Cardiac septum (tissue), 1 donor: Measurements from ENCODE around the gene KCNK15. TPM values are rescaled to one million over a fixed set of nuclear protein-coding genes. Genes with fewer than 3 reads are reported as not detected.
"Not testable (repeated sequence)": the region's sequence is repeated elsewhere in the genome, so short reads cannot be mapped to it uniquely, and the experiment has no call there.

Experiments used
- DNase-seq: peaks from one replicate; pipeline ENCODE4 v3.0.0-alpha.2; 2020; ENCODE audit warnings: low spot score
- intact Hi-C: fragments of 100-400 bp; cut with DNase I; formaldehyde crosslinking; loops from one replicate; pipeline ENCODE4 v1.14.0; 2022
- total RNA-seq: library from RNA; stranded (reverse); fragmentation: NEBNext Ultra II Directional; extraction: Animal tissue kit (Norgen Biotek cat#: 25700); gene quantifications from one replicate; pipeline ENCODE4 v1.2.1, GENCODE V29; 2021
- donor health status: DM: no; HTN: no; CAD: no.

The KCNK15 gene
- total RNA-seq, 1 donor from 2014 or later, result 0.97 TPM

- intact Hi-C loops, result loop anchor here (5.0 kb wide), 1 partner anchor 57 kb away; no protein-coding TSS in a partner anchor
These were observed 4.6 kb downstream of the KCNK15 start for GRCh38 chr20:44750081-44750805.

DNA sequence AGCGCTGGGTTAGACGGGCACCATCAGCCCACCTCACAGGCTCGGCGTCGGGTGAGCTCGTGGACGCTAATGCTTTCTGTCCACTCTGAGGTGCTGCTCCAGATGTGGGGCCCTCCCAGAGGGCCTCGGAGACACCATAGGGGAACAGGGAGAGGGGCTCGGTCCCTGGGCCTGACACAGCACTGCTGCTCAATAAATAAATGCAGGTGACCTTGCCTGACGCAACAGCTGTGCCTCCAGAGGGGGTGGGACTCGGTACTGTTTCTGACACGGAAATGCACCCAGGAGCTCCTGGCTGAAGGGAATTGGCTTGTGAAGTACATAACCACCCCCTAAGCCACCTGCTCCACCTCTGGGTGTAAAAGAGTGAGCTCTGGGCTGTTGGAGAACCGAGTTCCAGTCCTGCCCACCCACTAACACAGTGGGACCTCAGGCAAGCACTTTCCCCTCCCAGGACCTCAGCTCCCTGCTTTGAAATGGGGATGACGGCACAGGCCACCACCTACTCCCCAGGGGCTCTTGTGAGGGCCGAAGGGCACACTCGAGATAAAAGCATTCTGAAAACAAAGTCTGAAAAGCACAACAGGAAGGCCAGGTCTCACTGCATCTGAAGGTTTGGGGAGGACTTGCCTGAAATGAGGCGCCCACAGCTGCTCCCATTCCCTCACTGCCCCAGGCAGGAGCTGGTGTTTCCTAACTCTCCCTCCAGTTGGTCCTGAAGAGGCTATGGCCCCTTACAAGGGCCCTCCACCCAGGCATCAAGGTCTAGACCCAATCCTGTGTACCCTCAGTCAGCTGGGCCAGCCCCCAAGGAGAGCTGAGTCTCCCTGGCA is 6.7 kb downstream of the KCNK15 start:
- intact Hi-C loops, result loop anchor here (5.0 kb wide), 1 partner anchor 55 kb away; no protein-coding TSS in a partner anchor
- no peak for DNase-seq

More at GRCh38 chr20:44750081-44750805, 4.6 kb downstream of the KCNK15 start:
- no peak for DNase-seq

- intact Hi-C loops, result loop anchor here (5.0 kb wide), 1 partner anchor 53 kb away; no protein-coding TSS in a partner anchor
- DNase-seq, result no peak
These were observed 8.9 kb downstream of the KCNK15 start for GRCh38 chr20:44754554-44754953.

- DNase-seq, result no peak
- intact Hi-C loops, result no loop called here
These were observed 10.5 kb downstream of the KCNK15 start for GRCh38 chr20:44756011-44756688.

- no peak for DNase-seq
- intact Hi-C loops, result no loop called here
These were observed 11.3 kb downstream of the KCNK15 start for GRCh38 chr20:44756956-44757355.

DNA sequence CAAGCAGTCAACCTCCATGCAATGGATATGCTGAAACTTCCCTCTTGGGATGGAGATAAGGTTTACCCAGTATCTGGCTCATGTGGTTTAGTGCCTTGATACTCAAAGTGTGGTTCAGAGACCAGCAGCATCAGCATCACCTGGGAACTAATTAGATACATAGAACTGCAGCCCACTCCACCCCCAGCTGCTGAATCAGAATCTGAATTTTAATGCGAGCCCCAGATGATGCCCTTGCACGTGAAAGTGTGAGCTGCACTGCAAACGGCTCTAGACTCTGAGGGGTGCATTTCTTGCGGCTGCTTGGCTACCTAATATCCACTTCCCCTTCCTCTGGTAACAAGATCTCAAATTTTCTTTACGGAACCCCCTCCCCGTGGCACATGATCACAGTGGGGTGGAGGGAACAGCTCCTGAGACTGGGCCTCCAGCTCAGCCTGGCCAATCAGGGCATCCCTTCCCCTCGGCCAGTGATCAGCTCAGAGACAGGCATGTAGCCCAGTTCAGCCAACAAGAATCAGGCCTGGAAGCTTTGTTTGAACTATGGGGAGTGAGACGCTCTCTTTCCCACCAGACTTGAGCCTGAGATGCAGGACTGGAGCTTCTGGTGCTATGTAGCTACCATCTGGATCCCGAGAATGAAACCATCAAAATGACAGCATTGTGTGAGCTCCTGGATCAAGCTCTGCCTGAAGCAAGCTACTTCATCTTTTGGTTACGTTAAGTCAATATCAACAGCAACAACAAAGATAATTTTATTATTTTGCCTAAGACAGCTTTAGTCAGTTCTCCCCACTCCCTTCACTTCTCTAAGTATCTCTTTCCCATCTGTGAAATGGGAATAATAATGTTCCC is 12.8 kb downstream of the KCNK15 start:
- no peak for DNase-seq
- intact Hi-C loops, result no loop called here

- intact Hi-C loops, result no loop called here
- DNase-seq, result no peak
These were observed 13.9 kb downstream of the KCNK15 start for GRCh38 chr20:44759595-44759994.

- intact Hi-C loops, result no loop called here
- DNase-seq, result no peak
These were observed 15.8 kb downstream of the KCNK15 start for GRCh38 chr20:44761423-44761822.

GRCh38 chr20:44762466-44763140 is 16.9 kb downstream of the KCNK15 start:
- no peak for DNase-seq
- intact Hi-C loops, result no loop called here

DNA sequence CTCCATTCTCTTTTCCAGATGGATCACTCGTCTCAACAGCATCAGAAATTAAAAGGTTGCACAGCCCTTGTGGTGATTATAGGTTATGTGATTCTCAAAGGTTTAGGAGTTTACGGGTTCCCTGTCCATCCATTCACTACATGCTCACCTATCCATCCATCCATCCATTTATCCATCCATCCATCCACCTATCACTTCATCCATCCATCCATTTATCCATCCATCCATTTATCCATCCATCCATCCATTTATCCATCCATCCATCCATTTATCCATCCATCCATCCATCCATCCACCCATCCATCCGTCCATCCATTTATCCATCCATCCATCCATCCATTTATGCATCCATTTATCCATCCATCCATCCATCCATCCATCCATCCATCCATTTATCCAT is 18.1 kb downstream of the KCNK15 start:
- intact Hi-C loops, DNase-seq: not testable (repeated sequence)

DNA sequence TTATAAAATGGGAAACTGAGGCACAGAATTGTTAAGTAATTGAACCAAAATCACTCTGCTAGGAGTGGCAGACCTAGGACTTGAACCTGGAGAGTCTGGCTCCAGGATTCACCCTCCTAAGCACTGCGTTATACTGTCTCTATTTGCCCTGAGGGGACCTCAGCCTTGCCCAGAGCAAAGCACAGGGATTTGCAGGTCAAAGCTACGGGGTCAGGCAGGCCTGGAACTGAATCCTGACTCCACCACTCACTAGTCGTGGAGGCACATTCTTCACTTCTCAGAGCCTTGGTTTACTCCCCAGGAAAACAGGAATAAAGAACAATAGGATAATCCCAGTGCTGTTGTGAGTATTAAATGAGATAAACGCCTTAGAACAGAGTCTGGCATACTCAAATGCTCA is 19.4 kb downstream of the KCNK15 start:
- no peak for DNase-seq
- intact Hi-C loops, result no loop called here

DNA sequence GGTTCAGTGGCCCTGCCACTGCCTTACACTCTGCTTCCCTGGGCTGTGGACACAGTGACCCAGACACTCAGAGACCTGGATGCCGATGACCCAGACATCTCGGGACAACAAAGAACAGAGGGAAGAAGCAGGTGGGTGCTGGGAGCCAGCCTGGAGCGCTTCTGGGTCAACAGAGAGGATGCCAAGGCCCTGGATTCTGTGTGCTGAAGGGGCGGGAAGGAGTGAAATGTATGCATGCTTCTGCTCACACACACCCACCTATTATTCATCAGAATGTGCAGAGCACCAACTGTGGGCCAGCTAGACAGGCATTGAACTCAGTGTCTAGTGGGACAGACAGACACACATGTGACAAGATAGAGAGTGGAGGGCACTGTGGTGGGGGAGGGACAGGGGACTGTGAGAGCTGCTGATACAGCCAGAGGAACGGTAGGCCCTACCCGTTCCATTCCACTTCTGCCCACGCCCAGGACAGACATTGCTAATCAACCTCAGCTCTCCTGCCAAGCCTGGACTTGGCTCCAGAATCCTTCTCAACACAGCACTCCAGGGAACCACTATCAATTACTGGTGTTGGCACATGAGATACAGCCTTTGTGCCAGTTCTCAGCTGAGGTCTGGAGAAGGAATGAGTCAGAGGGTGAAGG is 20.2 kb downstream of the KCNK15 start:
- DNase-seq, result no peak
- intact Hi-C loops, result no loop called here

- DNase-seq, result no peak
- intact Hi-C loops, result no loop called here
These were observed 22.6 kb downstream of the KCNK15 start for GRCh38 chr20:44768256-44768655.

DNA sequence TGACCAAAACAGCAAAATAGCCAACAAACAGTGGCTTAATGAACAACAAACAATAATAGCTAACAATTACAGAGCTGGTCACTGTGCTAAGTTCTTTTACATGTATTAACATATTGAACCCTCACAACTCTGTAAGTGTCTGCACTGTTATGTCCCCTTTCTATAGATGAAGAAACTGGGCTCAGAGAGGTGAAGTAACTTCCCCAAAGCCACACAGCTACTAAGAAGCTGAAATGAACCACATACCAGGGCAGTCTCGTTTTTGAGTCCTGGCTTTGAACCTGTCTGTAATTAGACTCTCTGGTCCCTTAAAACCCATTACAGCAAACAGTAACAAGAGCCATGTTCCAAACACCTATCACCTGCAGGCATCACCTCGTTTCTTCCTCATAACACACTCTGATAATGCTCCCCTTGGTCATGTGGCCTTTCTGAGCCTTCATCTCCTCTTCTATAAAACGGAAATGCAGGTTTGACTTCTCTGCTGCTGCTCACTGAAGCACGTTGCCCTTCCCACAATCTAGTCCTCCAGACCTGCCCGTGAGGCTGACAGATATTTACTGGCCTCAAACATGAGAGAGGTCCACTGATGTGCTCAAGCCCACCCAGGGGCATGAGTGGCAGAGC is 23.3 kb downstream of the KCNK15 start:
- no peak for DNase-seq
- intact Hi-C loops, result no loop called here

- no peak for DNase-seq
- intact Hi-C loops, result no loop called here
These were observed 23.8 kb downstream of the KCNK15 start for GRCh38 chr20:44769481-44769863.

DNA sequence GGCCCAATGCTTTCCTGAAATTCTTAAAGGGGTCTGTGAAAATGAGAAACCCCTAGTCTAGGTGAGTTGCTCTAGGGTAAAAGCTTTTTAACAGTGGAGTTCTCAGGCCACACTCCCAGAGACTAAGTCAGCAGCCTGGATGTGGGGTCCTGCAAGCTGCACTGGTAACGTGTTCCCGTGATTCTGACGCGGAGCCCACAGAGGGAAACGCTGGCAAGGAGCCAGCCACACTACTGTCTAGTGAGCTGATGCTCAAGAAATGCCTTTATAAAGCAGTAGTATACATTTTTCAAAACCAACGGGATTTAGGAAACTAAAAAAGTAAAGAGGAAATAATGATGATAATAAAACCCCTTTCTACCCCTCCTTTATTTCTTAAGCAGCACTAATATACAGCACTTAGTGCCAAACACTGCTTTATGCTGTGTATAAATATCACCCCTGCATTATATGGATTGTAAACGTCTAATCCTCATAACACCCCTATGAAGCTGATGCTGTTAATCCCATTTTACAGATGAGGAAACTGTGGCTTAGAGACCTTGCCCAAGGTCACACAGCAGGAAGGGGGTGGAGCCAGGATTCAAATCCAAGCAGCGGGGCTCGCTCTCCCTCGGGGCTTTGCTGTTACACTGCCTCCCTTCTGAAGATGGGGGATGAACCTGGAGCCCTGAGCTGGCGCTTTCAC is 25.0 kb downstream of the KCNK15 start:
- intact Hi-C loops, result no loop called here
- no peak for DNase-seq

GRCh38 chr20:44771172-44771535 is 25.5 kb downstream of the KCNK15 start:
- DNase-seq, result no peak
- intact Hi-C loops, result no loop called here
